NK-92 (cell line): Measurements from ENCODE around the gene PLCD4.

Source experiments
- DNase-seq: peaks from one replicate; lab custom pipeline; 2025; ENCODE audit not compliant: unreplicated experiment; lab: John Stamatoyannopoulos, UW

Gene PLCD4

GRCh38 chr2:218607436-218608115, at the start of gene PLCD4:
PLCD4 (plus strand) TSS chr2:218607899; CDS start chr2:218615740, 7,841 bp downstream.
- DNase-seq: no peak

- no peak for DNase-seq
Measured at GRCh38 chr2:218557941-218558340, 49.8 kb upstream of the PLCD4 start.

GRCh38 chr2:218558986-218559385, 48.7 kb upstream of the PLCD4 start:
- no peak for DNase-seq

GRCh38 chr2:218564056-218564455, 43.6 kb upstream of the PLCD4 start:
- DNase-seq: no peak

GRCh38 chr2:218566296-218566695, 41.4 kb upstream of the PLCD4 start:
- DNase-seq: no peak

GRCh38 chr2:218567797-218568189, 39.9 kb upstream of the PLCD4 start:
- no peak for DNase-seq

GRCh38 chr2:218568190-218569037, 39.3 kb upstream of the PLCD4 start, which contains the start of the genes CNOT9 and USP37:
CNOT9 (plus strand) TSS chr2:218568839; CDS start chr2:218568955, 116 bp downstream.
USP37 (minus strand) TSS chr2:218568351; CDS start chr2:218558653, 9,698 bp downstream.
- DNase-seq: peak; percentile 98

GRCh38 chr2:218569038-218569431, 38.7 kb upstream of the PLCD4 start:
- DNase-seq: no peak

- DNase-seq: no peak
Measured at GRCh38 chr2:218569661-218570500, 37.8 kb upstream of the PLCD4 start.

- DNase-seq: no peak
Measured at GRCh38 chr2:218570850-218571249, 36.8 kb upstream of the PLCD4 start.

GRCh38 chr2:218576854-218577253, 30.8 kb upstream of the PLCD4 start:
- no peak for DNase-seq

GRCh38 chr2:218577482-218578220, 30.0 kb upstream of the PLCD4 start:
- DNase-seq: no peak

- no peak for DNase-seq
Measured at GRCh38 chr2:218578272-218578877, 29.3 kb upstream of the PLCD4 start.

GRCh38 chr2:218582076-218582475, 25.6 kb upstream of the PLCD4 start:
- no peak for DNase-seq

GRCh38 chr2:218583983-218584850, 23.5 kb upstream of the PLCD4 start:
- DNase-seq: no peak

- no peak for DNase-seq
Measured at GRCh38 chr2:218585541-218585940, 22.2 kb upstream of the PLCD4 start.

- no peak for DNase-seq
Measured at GRCh38 chr2:218605432-218605831, 2.3 kb upstream of the PLCD4 start.

GRCh38 chr2:218615868-218616315, 8.2 kb downstream of the PLCD4 start:
- DNase-seq: no peak
